ENCODE results near the gene IQSEC2. TPM values are rescaled to one million over a fixed set of nuclear protein-coding genes. Genes with fewer than 3 reads are reported as not detected.

The IQSEC2 gene
- total RNA-seq, 1 experiment from 2014 or later: 20.7 TPM

- TF ChIP-seq CTCF (IDR thresholded peaks at IDR 0.05 in 2 of 3, conservative IDR thresholded peaks at IDR 0.05 in 1 of 3; ENCODE audit: borderline replicate concordance in 1 of 3, insufficient read depth in 1 of 3, low read depth in 2 of 3, low read length in 2 of 3): no peak
- TF ChIP-seq TCF7L2 (IDR thresholded peaks at IDR 0.05; ENCODE audit: borderline replicate concordance, extremely low read depth, insufficient read depth, insufficient read length): no peak
- TF ChIP-seq ZFX (IDR thresholded peaks at IDR 0.05): no peak
- TF ChIP-seq ZNF274 (IDR thresholded peaks at IDR 0.05; ENCODE audit: low read depth, low read length): no peak
- no peak for TF ChIP-seq ATF3 (IDR thresholded peaks at IDR 0.05)
- TF ChIP-seq EZH2 (IDR thresholded peaks at IDR 0.05): no peak
- no peak for TF ChIP-seq SP1 (IDR thresholded peaks at IDR 0.05; ENCODE audit: low read depth)
- no peak for TF ChIP-seq YY1 (IDR thresholded peaks at IDR 0.05; ENCODE audit: extremely low read depth, insufficient replicate concordance, low read depth, low read length)
- TF ChIP-seq POLR2AphosphoS5 (IDR thresholded peaks at IDR 0.05; ENCODE audit: low read depth, low read length): no peak
- TF ChIP-seq JUND (IDR thresholded peaks at IDR 0.05): no peak
- TF ChIP-seq POLR2A (IDR thresholded peaks at IDR 0.05; ENCODE audit: borderline replicate concordance, extremely low read depth, insufficient read depth, insufficient read length): no peak
- no peak for TF ChIP-seq REST (IDR thresholded peaks at IDR 0.05; ENCODE audit: low read depth)
Measured at GRCh38 chrX:53309837-53310236, 28.5 kb upstream of the IQSEC2 start (continued).

Data from HCT116 (cell line).